H9 (cell line): Measurements from ENCODE around the gene KCNIP4. TPM values are rescaled to one million over a fixed set of nuclear protein-coding genes. Genes with fewer than 3 reads are reported as not detected.

ENCODE experiments used
- DNase-seq: peaks from one replicate; pipeline ENCODE4 v3.0.0-alpha.2; 2017
- H2AFZ ChIP-seq: one replicate; pipeline ENCODE4 v1.6.1; 2013; ENCODE audit warnings: mild to moderate bottlenecking, low read length, control low read depth, moderate library complexity
- H2AK5ac ChIP-seq: 2 replicates; pipeline ENCODE4 v1.6.1; 2013; ENCODE audit warnings: low read length, control low read depth, mixed read lengths; ENCODE audit not compliant: insufficient read length
- H2BK120ac ChIP-seq: one replicate; pipeline ENCODE4 v1.6.1; 2013; ENCODE audit warnings: low read depth, mild to moderate bottlenecking, low read length, control low read depth, inconsistent platforms; ENCODE audit not compliant: poor library complexity, severe bottlenecking
- H2BK12ac ChIP-seq: 2 replicates; pipeline ENCODE4 v1.6.1; 2013; ENCODE audit warnings: low read length, control low read depth, mixed read lengths, low read depth; ENCODE audit not compliant: insufficient read length
- H2BK15ac ChIP-seq: 2 replicates; pipeline ENCODE4 v1.6.1; 2013; ENCODE audit warnings: low read depth, low read length, control low read depth
- H2BK20ac ChIP-seq: one replicate; pipeline ENCODE4 v1.6.1; 2013; ENCODE audit warnings: low read depth, mild to moderate bottlenecking, low read length, control low read depth, inconsistent platforms; ENCODE audit not compliant: poor library complexity, severe bottlenecking
- H2BK5ac ChIP-seq: 2 replicates; pipeline ENCODE4 v1.6.1; 2013; ENCODE audit warnings: low read length, control low read depth, mixed read lengths; ENCODE audit not compliant: insufficient read length
- H3K14ac ChIP-seq: 2 replicates; pipeline ENCODE4 v1.6.1; 2013; ENCODE audit warnings: low read length, control low read depth; ENCODE audit not compliant: insufficient read depth
- H3K18ac ChIP-seq: 2 replicates; pipeline ENCODE4 v1.6.1; 2013; ENCODE audit warnings: low read depth, mild to moderate bottlenecking, mixed read lengths, low read length, control low read depth; ENCODE audit not compliant: insufficient read length
- H3K23ac ChIP-seq: 2 replicates; pipeline ENCODE4 v1.6.1; 2013; ENCODE audit warnings: low read length, control low read depth, mixed read lengths, low read depth; ENCODE audit not compliant: insufficient read length
- H3K23me2 ChIP-seq: 2 replicates; pipeline ENCODE4 v1.6.1; 2013; ENCODE audit warnings: low read depth, mild to moderate bottlenecking, mixed read lengths, low read length, control low read depth; ENCODE audit not compliant: insufficient read length, poor library complexity, severe bottlenecking
- H3K27ac ChIP-seq: 2 replicates; pipeline ENCODE4 v1.5.1; 2013; ENCODE audit warnings: low read length, control low read depth, mixed read lengths, low read depth; ENCODE audit not compliant: insufficient read length
- H3K27me3 ChIP-seq: 2 replicates; pipeline ENCODE4 v1.6.1; 2013; ENCODE audit warnings: low read length, control low read depth, inconsistent platforms; ENCODE audit not compliant: insufficient read depth
- H3K4ac ChIP-seq: 2 replicates; pipeline ENCODE4 v1.6.1; 2013; ENCODE audit warnings: low read depth, mild to moderate bottlenecking, control low read depth, inconsistent platforms, low read length, moderate library complexity
- H3K4me1 ChIP-seq: 2 replicates; pipeline ENCODE4 v1.6.1; 2013; ENCODE audit warnings: low read length, control low read depth, inconsistent platforms; ENCODE audit not compliant: insufficient read depth
- H3K4me2 ChIP-seq: 2 replicates; pipeline ENCODE4 v1.6.1; 2013; ENCODE audit warnings: low read length, control low read depth, mixed read lengths; ENCODE audit not compliant: insufficient read length, insufficient read depth
- H3K56ac ChIP-seq: 2 replicates; pipeline ENCODE4 v1.6.1; 2013; ENCODE audit warnings: low read depth, mild to moderate bottlenecking, mixed read lengths, low read length, control low read depth; ENCODE audit not compliant: insufficient read length
- H3K79me1 ChIP-seq: 2 replicates; pipeline ENCODE4 v1.6.1; 2013; ENCODE audit warnings: low read depth, mild to moderate bottlenecking, moderate library complexity, low read length, control low read depth, inconsistent platforms; ENCODE audit not compliant: insufficient read depth, poor library complexity, severe bottlenecking
- H3K79me2 ChIP-seq: 2 replicates; pipeline ENCODE4 v1.6.1; 2013; ENCODE audit warnings: low read length, control low read depth, inconsistent platforms; ENCODE audit not compliant: insufficient read depth
- H3K9ac ChIP-seq: 2 replicates; pipeline ENCODE4 v1.6.1; 2013; ENCODE audit warnings: low read length, control low read depth, mixed read lengths; ENCODE audit not compliant: insufficient read length; ENCODE audit errors: extremely low read depth
- H3K9me3 ChIP-seq: one replicate; pipeline ENCODE4 v1.6.1; 2013; ENCODE audit warnings: low read depth, low read length, inconsistent platforms; ENCODE audit not compliant: control insufficient read depth
- H3T11ph ChIP-seq: one replicate; pipeline ENCODE4 v1.6.1; 2013; ENCODE audit warnings: mild to moderate bottlenecking, low read length, control low read depth, inconsistent platforms
- H4K20me1 ChIP-seq: one replicate; pipeline ENCODE4 v1.6.1; 2013; ENCODE audit not compliant: control insufficient read depth, insufficient read length, insufficient read depth
- H4K5ac ChIP-seq: 2 replicates; pipeline ENCODE4 v1.6.1; 2013; ENCODE audit warnings: low read depth, mild to moderate bottlenecking, mixed read lengths, low read length, control low read depth; ENCODE audit not compliant: insufficient read length
- H4K8ac ChIP-seq: replicated peaks from 2 replicates; pipeline ENCODE4 v1.6.1; 2013; ENCODE audit warnings: low read length, control low read depth, mixed read lengths, low read depth; ENCODE audit not compliant: insufficient read length
- H4K91ac ChIP-seq: 2 replicates; pipeline ENCODE4 v1.6.1; 2013; ENCODE audit warnings: low read depth, mild to moderate bottlenecking, moderate library complexity, mixed read lengths, low read length, control low read depth; ENCODE audit not compliant: insufficient read length
- H3K27ac Mint-ChIP-seq, 3 experiments: 2 replicates in 2 of 3; 3 replicates in 1 of 3; pipeline ENCODE4 v1.8.0; 2020 to 2021; ENCODE audit warnings: mixed read lengths in 3 of 3, mild to moderate bottlenecking in 1 of 3, moderate library complexity in 1 of 3
- H3K27me3 Mint-ChIP-seq: 2 replicates; pipeline ENCODE4 v1.8.0; 2021; ENCODE audit warnings: low read depth, mild to moderate bottlenecking, moderate library complexity, mixed read lengths
- H3K36me3 Mint-ChIP-seq, 3 experiments: 2 replicates in 2 of 3; 3 replicates in 1 of 3; pipeline ENCODE4 v1.8.0; 2020 to 2021; ENCODE audit warnings: low read depth in 3 of 3, mixed read lengths in 3 of 3; ENCODE audit not compliant: insufficient read depth in 1 of 3
- H3K4me1 Mint-ChIP-seq, 2 experiments: 2 replicates each; pipeline ENCODE4 v1.8.0; 2020; ENCODE audit warnings: mixed read lengths in 2 of 2
- H3K4me3 Mint-ChIP-seq, 2 experiments: 2 replicates in 1 of 2; 3 replicates in 1 of 2; pipeline ENCODE4 v1.8.0; 2020 to 2021; ENCODE audit warnings: mild to moderate bottlenecking in 2 of 2, mixed read lengths in 2 of 2, moderate library complexity in 1 of 2
- H3K9me3 Mint-ChIP-seq, 2 experiments: 2 replicates in 1 of 2; 3 replicates in 1 of 2; pipeline ENCODE4 v1.8.0; 2020; ENCODE audit warnings: mild to moderate bottlenecking in 2 of 2, mixed read lengths in 2 of 2, moderate library complexity in 1 of 2
- WGBS: extraction: QIAGEN DNeasy Blood & Tissue Kit; methylation state at CpG from one replicate; pipeline ENCODE4 v1.1.7; 2013; ENCODE audit warnings: missing lambda C conversion rate, low lambda C conversion rate, mixed read lengths; ENCODE audit not compliant: insufficient read length; ENCODE audit errors: extremely low coverage; 5-methylcytosine and 5-hydroxymethylcytosine counted together
- total RNA-seq: library from RNA; stranded (reverse); gene quantifications from 2 replicates; pipeline ENCODE4 v1.2.1, GENCODE V29; 2021
- TF ChIP-seq, protein P1 (sequence below): fragments of 200-600 bp; sonication (generic); conservative IDR thresholded peaks from 3 replicates; pipeline ENCODE4 v1.8.0; 2021; ENCODE audit warnings: antibody characterized with exemption, mild to moderate bottlenecking

Gene KCNIP4
- total RNA-seq, 1 experiment from 2014 or later = not detected

DNA sequence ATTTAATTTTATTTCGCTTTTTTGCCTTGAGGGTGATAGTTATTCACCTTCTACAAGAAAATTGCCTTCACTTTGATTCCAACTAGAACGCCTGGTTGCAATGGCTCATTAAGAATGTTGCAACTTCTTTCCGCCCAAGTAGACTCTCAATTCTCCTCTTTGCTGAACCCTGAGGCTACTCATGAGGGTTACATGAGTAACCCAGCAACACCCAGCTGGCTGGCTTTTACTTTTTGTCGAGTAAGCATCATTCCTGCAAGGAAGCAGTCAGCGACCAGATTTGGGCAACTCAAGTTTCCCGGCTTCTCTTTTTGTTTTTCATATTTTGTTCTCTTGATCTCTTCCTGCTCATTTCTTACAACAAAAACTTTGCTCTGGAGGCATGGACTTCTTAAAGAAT, 752.9 kb downstream of the KCNIP4 start:
- Histone ChIP-seq H3K9ac (no peak overlapping the region), H3K4ac (no peak overlapping the region), H3K23me2 (no peaks in the 10 kb centered on the region), H2AFZ (no peak overlapping the region), H3T11ph (no peak overlapping the region), H4K5ac (no peak overlapping the region), H2BK15ac (no peak overlapping the region), H4K20me1 (no peaks in the 10 kb centered on the region), H2BK12ac (no peak overlapping the region), H3K9me3 (no peaks in the 10 kb centered on the region), H3K79me2 (no peaks in the 10 kb centered on the region), H3K23ac (no peak overlapping the region), H4K8ac (no peak overlapping the region), H3K4me1 (no peaks in the 10 kb centered on the region), H3K14ac (no peak overlapping the region), H4K91ac (no peak overlapping the region), H2BK20ac (no peak overlapping the region), H3K79me1 (no peaks in the 10 kb centered on the region), H2BK5ac (no peak overlapping the region), H3K27me3 (no peaks in the 10 kb centered on the region), H3K27ac (no peak overlapping the region), H2BK120ac (no peak overlapping the region), H3K56ac (no peak overlapping the region), H2AK5ac (no peak overlapping the region), H3K4me2 (no peak overlapping the region), H3K18ac (no peak overlapping the region)
- no peak overlapping the region for H3K27ac Mint-ChIP-seq
- DNase-seq = no peak
- TF ChIP-seq, protein P1, sequence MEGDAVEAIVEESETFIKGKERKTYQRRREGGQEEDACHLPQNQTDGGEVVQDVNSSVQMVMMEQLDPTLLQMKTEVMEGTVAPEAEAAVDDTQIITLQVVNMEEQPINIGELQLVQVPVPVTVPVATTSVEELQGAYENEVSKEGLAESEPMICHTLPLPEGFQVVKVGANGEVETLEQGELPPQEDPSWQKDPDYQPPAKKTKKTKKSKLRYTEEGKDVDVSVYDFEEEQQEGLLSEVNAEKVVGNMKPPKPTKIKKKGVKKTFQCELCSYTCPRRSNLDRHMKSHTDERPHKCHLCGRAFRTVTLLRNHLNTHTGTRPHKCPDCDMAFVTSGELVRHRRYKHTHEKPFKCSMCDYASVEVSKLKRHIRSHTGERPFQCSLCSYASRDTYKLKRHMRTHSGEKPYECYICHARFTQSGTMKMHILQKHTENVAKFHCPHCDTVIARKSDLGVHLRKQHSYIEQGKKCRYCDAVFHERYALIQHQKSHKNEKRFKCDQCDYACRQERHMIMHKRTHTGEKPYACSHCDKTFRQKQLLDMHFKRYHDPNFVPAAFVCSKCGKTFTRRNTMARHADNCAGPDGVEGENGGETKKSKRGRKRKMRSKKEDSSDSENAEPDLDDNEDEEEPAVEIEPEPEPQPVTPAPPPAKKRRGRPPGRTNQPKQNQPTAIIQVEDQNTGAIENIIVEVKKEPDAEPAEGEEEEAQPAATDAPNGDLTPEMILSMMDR = no peak
- H3K4me1 Mint-ChIP-seq = peaks cover 4% of the 10 kb centered on the region in 2 experiments; a peak in 3 of 4 replicates
- H3K9me3 Mint-ChIP-seq = no peaks in the 10 kb centered on the region
- H3K4me3 Mint-ChIP-seq = no peak overlapping the region
- H3K27me3 Mint-ChIP-seq = no peaks in the 10 kb centered on the region
- no peaks in the 10 kb centered on the region for H3K36me3 Mint-ChIP-seq
- no CpG with 5 or more reads among the region's 6 CpGs for WGBS
